ENCODE results near the gene IRF2BP1.

GRCh38 chr19:45899919-45900589, 14.1 kb upstream of the IRF2BP1 start:
- TF ChIP-seq CTCF (IDR thresholded peaks at IDR 0.05) = no peak
- no peak for TF ChIP-seq POLR2A (IDR thresholded peaks at IDR 0.05)

Measured in Peyer's patch (tissue), 4 donors.